CD4-positive, alpha-beta T cell (primary cell): ENCODE data around the gene PAIP1. TPM values are rescaled to one million over a fixed set of nuclear protein-coding genes. Genes with fewer than 3 reads are reported as not detected.

Source experiments
- ATAC-seq: fragments of 200-7000 bp; cut with Tn5 transposase; one replicate; pipeline ENCODE4 v1.10.0; 2022; ENCODE audit warnings: mild to moderate bottlenecking; ENCODE audit not compliant: poor library complexity
- CTCF ChIA-PET: fragments of 350-600 bp; sonication (Branson Sonifier 250); formaldehyde crosslinking; loops from one replicate; lab custom pipeline; 2021; ENCODE audit warnings: antibody characterized with exemption, inconsistent platforms; lab: Charles Lee
- POLR2A ChIA-PET: fragments of 350-600 bp; sonication (Branson Sonifier 250); formaldehyde crosslinking; loops from one replicate; lab custom pipeline; 2021; ENCODE audit warnings: antibody characterized with exemption, inconsistent platforms; lab: Charles Lee
- DNase-seq, 14 experiments: peaks; one replicate each; pipeline ENCODE4 v3.0.0-alpha.2; 2013 to 2020; ENCODE audit warnings: mixed read lengths in 2 of 14
- H3K27ac ChIP-seq, 2 donors: one replicate each; pipeline versions ENCODE4 v1.5.1 to v1.7.0; 2013; ENCODE audit warnings: low read length in 2 of 2, low read depth in 1 of 2, mild to moderate bottlenecking in 1 of 2
- H3K27me3 ChIP-seq, 2 experiments: 1 replicate in 1 of 2; 2 replicates in 1 of 2; pipeline versions ENCODE4 v1.6.1 to v1.7.0; 2013; ENCODE audit warnings: low read length in 2 of 2, control low read depth in 1 of 2, mild to moderate bottlenecking in 1 of 2, moderate library complexity in 1 of 2; ENCODE audit not compliant: insufficient read depth in 2 of 2, control insufficient read depth in 1 of 2
- H3K36me3 ChIP-seq: one replicate; pipeline ENCODE4 v1.6.1; 2013; ENCODE audit warnings: low read length, control low read depth; ENCODE audit not compliant: insufficient read depth
- H3K4me1 ChIP-seq: one replicate; pipeline ENCODE4 v1.6.1; 2013; ENCODE audit warnings: low read length, control low read depth; ENCODE audit not compliant: insufficient read depth
- H3K4me3 ChIP-seq: one replicate; pipeline ENCODE4 v1.5.1; 2013; ENCODE audit warnings: mild to moderate bottlenecking, low read length, moderate library complexity
- H3K9me3 ChIP-seq, 2 experiments: 1 replicate in 1 of 2; 2 replicates in 1 of 2; pipeline versions ENCODE4 v1.6.1 to v1.7.0; 2013; ENCODE audit warnings: low read length in 2 of 2, mild to moderate bottlenecking in 2 of 2, control low read depth in 1 of 2, moderate library complexity in 1 of 2; ENCODE audit not compliant: control insufficient read depth in 1 of 2, insufficient read depth in 1 of 2
- H3K27ac Mint-ChIP-seq: one replicate; pipeline ENCODE4 v1.8.0; 2020; ENCODE audit warnings: mixed read lengths
- H3K27me3 Mint-ChIP-seq: one replicate; pipeline ENCODE4 v1.8.0; 2021; ENCODE audit warnings: mixed read lengths
- H3K36me3 Mint-ChIP-seq: one replicate; pipeline ENCODE4 v1.8.0; 2021; ENCODE audit warnings: low read depth, mixed read lengths
- H3K4me1 Mint-ChIP-seq: one replicate; pipeline ENCODE4 v1.8.0; 2021; ENCODE audit warnings: low read depth, mixed read lengths
- H3K4me3 Mint-ChIP-seq: one replicate; pipeline ENCODE4 v1.8.0; 2020; ENCODE audit warnings: mild to moderate bottlenecking, mixed read lengths
- H3K9me3 Mint-ChIP-seq: one replicate; pipeline ENCODE4 v1.8.0; 2020; ENCODE audit warnings: mixed read lengths
- CTCF ChIP-seq: fragments of 200-600 bp; IDR thresholded peaks from one replicate; pipeline ENCODE4 v1.8.0; 2022; ENCODE audit warnings: antibody characterized with exemption, mild to moderate bottlenecking
- intact Hi-C, 2 experiments: fragments of 100-400 bp; cut with DNase I in 1 of 2; cut with micrococcal nuclease in 1 of 2; formaldehyde crosslinking; loops; one replicate each; pipeline versions ENCODE4 v1.15.1 to v1.9.0; 2023 to 2025; cut with DNase I, micrococcal nuclease
- total RNA-seq, 174 experiments: library from RNA in 2 of 174; stranded (reverse) in 2 of 174; gene quantifications; one replicate each; pipeline ENCODE4 v1.2.3 and lab custom pipeline; 2021 to 2026

PAIP1 gene
- total RNA-seq, 2 experiments from 2014 or later, result 33.9 to 35.1 TPM

DNA sequence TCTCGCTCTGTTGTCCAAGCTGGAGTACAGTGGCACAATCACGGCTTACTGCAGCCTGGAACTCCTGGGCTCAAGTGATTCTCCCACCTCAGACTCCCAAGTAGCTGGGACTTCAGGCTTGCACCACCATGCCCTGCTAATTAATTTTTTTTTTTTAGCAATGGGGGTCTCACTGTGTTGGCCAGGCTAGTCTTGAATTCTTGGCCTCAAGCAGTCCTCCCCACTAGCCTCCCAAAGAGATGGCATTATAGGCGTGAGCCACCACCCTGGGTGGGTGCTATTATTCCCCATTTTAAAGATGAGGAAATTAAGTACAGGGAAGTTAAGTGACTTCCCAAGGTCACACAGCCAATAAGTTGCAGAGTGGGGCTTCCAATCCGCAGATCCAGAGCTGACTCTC lies 47.8 kb upstream of the PAIP1 start:
- no peak for TF ChIP-seq CTCF
- CTCF ChIA-PET, result interaction anchor here (1.4 kb wide), 1 partner anchor 47 kb away, joined by 4 read pairs; no protein-coding TSS in a partner anchor
- Mint-ChIP-seq H3K9me3 (no peaks in the 10 kb centered on the region), H3K4me1 (peaks cover 65% of the 10 kb centered on the region), H3K27me3 (no peaks in the 10 kb centered on the region), H3K27ac (peak overlapping the region; percentile 87), H3K36me3 (peaks cover 50% of the 10 kb centered on the region), H3K4me3 (peak overlapping the region; percentile 36)
- Histone ChIP-seq H3K27me3 (no peaks in the 10 kb centered on the region), H3K4me3 (no peak overlapping the region), H3K36me3 (peaks cover 13% of the 10 kb centered on the region), H3K27ac (no peak overlapping the region), H3K9me3 (no peaks in the 10 kb centered on the region), H3K4me1 (peaks cover 31% of the 10 kb centered on the region)
- DNase-seq (no peak), ATAC-seq (no peak)
- intact Hi-C loops, result loop anchor here in 1 of 2 experiments (5.0 to 10.0 kb wide), 2 partner anchors 90 to 122 kb away; partner anchors contain the start of genes C5orf34 and TMEM267
- POLR2A ChIA-PET, result interaction anchor here (0.5 to 3.6 kb wide), 3 partner anchors 90 to 120 kb away, joined by 3 to 101 read pairs (median 10); partner anchors contain the start of genes C5orf34 and TMEM267

- DNase-seq (peak; percentile 41 to 89 (median 58)), ATAC-seq (peak; percentile 66)
- TF ChIP-seq CTCF, result no peak
- Mint-ChIP-seq H3K36me3 (peaks cover 39% of the 10 kb centered on the region), H3K4me3 (peak overlapping the region; percentile 93), H3K4me1 (peaks cover 56% of the 10 kb centered on the region), H3K27me3 (no peaks in the 10 kb centered on the region), H3K27ac (peak overlapping the region; percentile 87), H3K9me3 (no peaks in the 10 kb centered on the region)
- Histone ChIP-seq H3K27me3 (no peaks in the 10 kb centered on the region), H3K36me3 (peaks cover 6% of the 10 kb centered on the region), H3K4me3 (peak overlapping the region; percentile 98), H3K27ac (peak overlapping the region; percentile 57 to 58), H3K4me1 (peaks cover 31% of the 10 kb centered on the region), H3K9me3 (no peaks in the 10 kb centered on the region)
- ChIA-PET POLR2A (interaction anchor here (0.6 to 3.6 kb wide), 17 partner anchors 10 to 1735 kb away, joined by 3 to 101 read pairs (median 8); partner anchors contain the start of genes C5orf34, HMGCS1, TMEM267 and ZNF131), CTCF (interaction anchor here (0.5 to 2.5 kb wide), 5 partner anchors 28 to 126 kb away, joined by 3 to 11 read pairs (median 4); partner anchors contain the start of gene TMEM267)
- intact Hi-C loops, result loop anchor here (2.0 to 10.0 kb wide), 4 partner anchors 47 to 483 kb away; partner anchors contain the start of genes C5orf34 (in 1 of the 2), PAIP1 (in 1 of the 2), TMEM267 (in 1 of the 2) and ZNF131 (in 1 of the 2)
These were observed 46.7 kb upstream of the PAIP1 start for GRCh38 chr5:43603344-43604217.
